Tibial artery (tissue), 4 donors: ENCODE data around the gene CADM2.

Experiments
- DNase-seq, 2 donors: peaks; one replicate each; pipeline ENCODE4 v3.0.0-alpha.2; 2019
- H3K27ac ChIP-seq, 2 donors: fragments of 200-600 bp; sonication (generic) in 1 of 2; 1 replicate in 1 of 2; 2 replicates in 1 of 2; pipeline ENCODE4 v1.5.1; 2018 to 2019; ENCODE audit warnings: mild to moderate bottlenecking in 1 of 2
- H3K27me3 ChIP-seq, 2 donors: fragments of 200-600 bp; sonication (generic) in 1 of 2; one replicate each; pipeline versions ENCODE4 v1.5.1 to v1.6.0; 2016 to 2019
- H3K36me3 ChIP-seq, 3 donors: fragments of 200-600 bp; sonication (generic) in 2 of 3; one replicate each; pipeline ENCODE4 v1.5.1; 2016 to 2019; ENCODE audit warnings: mild to moderate bottlenecking in 2 of 3
- H3K4me1 ChIP-seq, 4 donors: fragments of 200-600 bp; sonication (generic) in 2 of 4; 1 replicate in 3 of 4; 2 replicates in 1 of 4; pipeline ENCODE4 v1.5.1; 2016 to 2019
- H3K4me3 ChIP-seq, 2 donors: fragments of 200-600 bp; sonication (generic) in 1 of 2; 1 replicate in 1 of 2; 2 replicates in 1 of 2; pipeline ENCODE4 v1.5.1; 2018 to 2019; ENCODE audit warnings: mild to moderate bottlenecking in 2 of 2
- H3K9me3 ChIP-seq, 3 donors: fragments of 200-600 bp; sonication (generic) in 1 of 3; one replicate each; pipeline ENCODE4 v1.5.1; 2016 to 2019
- intact Hi-C: fragments of 100-400 bp; cut with DNase I; formaldehyde crosslinking; loops from one replicate; pipeline ENCODE4 v1.15.0; 2023; ENCODE audit warnings: low total_unique reads
- TF ChIP-seq, protein P1 (sequence below), 2 experiments: fragments of 200-600 bp in 1 of 2; fragments of 450-650 bp in 1 of 2; IDR thresholded peaks; one replicate each; pipeline ENCODE4 v1.5.1; 2017 to 2019; ENCODE audit warnings: antibody characterized with exemption in 2 of 2, mild to moderate bottlenecking in 1 of 2, moderate library complexity in 1 of 2

CADM2 gene

DNA sequence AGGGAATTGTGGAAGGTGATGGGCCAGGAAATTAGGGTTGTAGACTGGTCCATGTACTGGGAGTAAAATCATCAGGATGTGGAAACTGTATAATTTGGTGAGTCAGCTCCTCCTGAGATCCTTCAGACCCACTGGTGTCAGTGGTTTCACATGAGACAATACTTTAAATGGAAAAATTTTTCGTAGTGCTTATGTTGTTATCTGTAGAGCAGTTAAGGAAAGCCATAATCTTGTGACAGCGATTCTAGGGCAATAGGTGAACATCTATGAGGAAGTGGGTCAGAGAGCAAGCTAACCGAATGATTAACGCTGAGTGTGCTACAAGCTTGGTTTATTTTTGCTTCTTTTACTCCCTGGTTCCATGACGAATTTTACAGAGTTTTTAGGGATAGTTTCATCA lies 200.6 kb downstream of the CADM2 start:
- TF ChIP-seq, protein P1, sequence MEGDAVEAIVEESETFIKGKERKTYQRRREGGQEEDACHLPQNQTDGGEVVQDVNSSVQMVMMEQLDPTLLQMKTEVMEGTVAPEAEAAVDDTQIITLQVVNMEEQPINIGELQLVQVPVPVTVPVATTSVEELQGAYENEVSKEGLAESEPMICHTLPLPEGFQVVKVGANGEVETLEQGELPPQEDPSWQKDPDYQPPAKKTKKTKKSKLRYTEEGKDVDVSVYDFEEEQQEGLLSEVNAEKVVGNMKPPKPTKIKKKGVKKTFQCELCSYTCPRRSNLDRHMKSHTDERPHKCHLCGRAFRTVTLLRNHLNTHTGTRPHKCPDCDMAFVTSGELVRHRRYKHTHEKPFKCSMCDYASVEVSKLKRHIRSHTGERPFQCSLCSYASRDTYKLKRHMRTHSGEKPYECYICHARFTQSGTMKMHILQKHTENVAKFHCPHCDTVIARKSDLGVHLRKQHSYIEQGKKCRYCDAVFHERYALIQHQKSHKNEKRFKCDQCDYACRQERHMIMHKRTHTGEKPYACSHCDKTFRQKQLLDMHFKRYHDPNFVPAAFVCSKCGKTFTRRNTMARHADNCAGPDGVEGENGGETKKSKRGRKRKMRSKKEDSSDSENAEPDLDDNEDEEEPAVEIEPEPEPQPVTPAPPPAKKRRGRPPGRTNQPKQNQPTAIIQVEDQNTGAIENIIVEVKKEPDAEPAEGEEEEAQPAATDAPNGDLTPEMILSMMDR (IDR thresholded peaks at IDR 0.05): no peak
- intact Hi-C loops: no loop called here
- Histone ChIP-seq H3K36me3 (no peaks in the 10 kb centered on the region), H3K4me3 (no peak overlapping the region), H3K27me3 (no peaks in the 10 kb centered on the region), H3K27ac (no peak overlapping the region), H3K4me1 (no peaks in the 10 kb centered on the region), H3K9me3 (no peaks in the 10 kb centered on the region)
- DNase-seq: no peak

DNA sequence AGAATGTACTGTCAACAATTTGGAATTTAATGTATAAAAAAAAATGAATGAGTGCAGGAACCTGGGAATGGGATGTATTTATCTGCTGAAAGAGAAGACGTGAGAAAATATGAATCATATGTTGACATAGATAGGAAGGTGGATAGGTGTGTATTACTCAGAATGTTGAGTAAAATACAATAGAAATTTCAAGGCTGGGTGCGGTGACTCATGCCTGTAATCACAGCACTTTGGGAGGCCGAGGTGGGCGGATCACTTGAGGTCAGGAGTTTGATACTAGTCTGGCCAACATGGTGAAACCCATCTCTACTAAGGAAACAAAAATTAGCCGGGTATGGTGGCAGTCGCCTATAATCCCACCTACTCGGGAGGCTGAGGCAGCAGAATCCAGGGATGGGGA lies 202.8 kb downstream of the CADM2 start:
- no peaks in the 10 kb centered on the region for H3K36me3 ChIP-seq
- no peak overlapping the region for H3K4me3 ChIP-seq
- no peaks in the 10 kb centered on the region for H3K27me3 ChIP-seq
- no peak for DNase-seq
- H3K27ac ChIP-seq: no peak overlapping the region
- no peaks in the 10 kb centered on the region for H3K4me1 ChIP-seq
- intact Hi-C loops: no loop called here
- H3K9me3 ChIP-seq: no peaks in the 10 kb centered on the region
- TF ChIP-seq, protein P1 (IDR thresholded peaks at IDR 0.05): no peak

DNA sequence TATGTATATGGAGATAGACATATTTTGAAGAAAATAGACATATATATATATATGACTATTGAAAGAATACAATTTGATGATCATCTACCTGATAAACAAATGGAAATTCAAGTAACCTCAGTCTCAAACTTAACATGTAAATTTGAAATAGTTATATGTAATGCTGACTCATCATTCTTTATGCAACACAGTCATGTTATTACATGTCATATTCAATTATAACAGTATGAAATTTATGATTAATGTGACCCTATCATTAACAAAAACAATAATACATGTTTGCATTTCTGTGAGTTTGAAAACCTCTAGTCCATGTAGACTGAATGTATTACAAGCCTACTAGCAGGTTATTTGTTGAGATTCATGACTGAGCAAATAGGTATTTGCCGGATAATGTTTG lies 204.1 kb downstream of the CADM2 start:
- Histone ChIP-seq H3K4me1 (no peaks in the 10 kb centered on the region), H3K4me3 (no peak overlapping the region), H3K36me3 (no peaks in the 10 kb centered on the region), H3K27me3 (no peaks in the 10 kb centered on the region), H3K9me3 (no peaks in the 10 kb centered on the region), H3K27ac (no peak overlapping the region)
- intact Hi-C loops: no loop called here
- no peak for DNase-seq
- TF ChIP-seq, protein P1 (IDR thresholded peaks at IDR 0.05): no peak

DNA sequence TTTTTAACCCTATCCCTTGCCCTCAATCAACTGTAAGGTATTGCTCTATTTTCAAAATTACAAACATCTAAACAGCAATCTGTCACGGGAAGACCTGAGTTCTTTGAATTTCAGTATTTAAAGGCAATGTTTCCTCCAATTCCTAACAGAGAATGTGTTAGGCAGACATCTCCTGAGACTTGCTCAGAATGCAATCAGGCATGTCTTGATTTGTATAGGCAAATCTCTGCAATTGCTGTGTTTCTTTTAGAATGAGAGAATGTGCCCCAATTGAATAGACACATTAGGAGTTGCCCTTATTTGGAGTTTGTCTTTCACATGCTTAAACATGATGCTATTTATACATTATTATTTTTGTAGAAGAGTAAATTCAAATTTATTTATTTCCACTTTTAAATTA lies 205.6 kb downstream of the CADM2 start:
- Histone ChIP-seq H3K9me3 (no peaks in the 10 kb centered on the region), H3K27ac (no peak overlapping the region), H3K27me3 (no peaks in the 10 kb centered on the region), H3K36me3 (no peaks in the 10 kb centered on the region), H3K4me3 (no peak overlapping the region), H3K4me1 (no peaks in the 10 kb centered on the region)
- intact Hi-C loops: no loop called here
- no peak for DNase-seq
- TF ChIP-seq, protein P1 (IDR thresholded peaks at IDR 0.05): no peak

DNA sequence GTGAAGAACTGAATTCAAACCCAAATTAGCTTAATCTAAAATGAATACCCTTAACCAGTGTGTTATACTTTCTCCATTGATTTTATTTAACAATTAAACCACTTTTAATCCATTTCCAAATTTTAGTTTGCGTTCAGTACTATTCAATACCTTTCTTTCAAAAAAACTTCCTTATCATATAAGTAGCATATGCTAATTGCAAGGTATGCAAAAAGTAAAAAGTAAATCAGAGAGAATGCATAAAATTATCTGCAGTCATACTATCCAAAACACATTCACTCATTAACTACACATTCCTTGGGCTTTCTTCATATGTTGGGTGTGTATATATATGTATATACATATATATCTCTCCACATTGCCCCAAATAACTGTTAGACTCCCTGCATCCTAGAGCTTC lies 208.8 kb downstream of the CADM2 start:
- no peaks in the 10 kb centered on the region for H3K27me3 ChIP-seq
- TF ChIP-seq, protein P1 (IDR thresholded peaks at IDR 0.05): no peak
- H3K4me3 ChIP-seq: no peak overlapping the region
- no peak overlapping the region for H3K27ac ChIP-seq
- no peak for DNase-seq
- H3K4me1 ChIP-seq: no peaks in the 10 kb centered on the region
- no peaks in the 10 kb centered on the region for H3K9me3 ChIP-seq
- H3K36me3 ChIP-seq: no peaks in the 10 kb centered on the region
- intact Hi-C loops: no loop called here

DNA sequence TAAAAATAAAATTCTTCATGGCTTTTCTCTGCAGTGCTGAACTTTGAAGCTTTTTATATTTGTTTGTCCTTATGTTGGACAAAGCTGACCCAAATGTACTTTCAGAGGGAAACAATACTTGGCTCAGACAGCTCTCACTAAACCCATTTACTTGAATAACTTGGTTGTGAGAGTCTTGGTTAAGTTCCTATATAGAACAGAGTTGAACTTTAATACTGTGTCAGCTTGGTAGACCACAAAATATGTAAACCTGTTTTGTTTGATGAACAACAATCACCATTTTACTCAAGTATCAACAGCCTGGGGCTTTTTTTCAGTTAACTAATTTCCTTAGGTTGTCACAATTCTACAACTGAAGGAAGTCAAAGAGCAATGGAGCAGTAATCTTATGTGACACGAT lies 211.9 kb downstream of the CADM2 start:
- intact Hi-C loops: no loop called here
- no peak for DNase-seq
- Histone ChIP-seq H3K4me1 (no peaks in the 10 kb centered on the region), H3K36me3 (no peaks in the 10 kb centered on the region), H3K27me3 (no peaks in the 10 kb centered on the region), H3K4me3 (no peak overlapping the region), H3K9me3 (no peaks in the 10 kb centered on the region), H3K27ac (no peak overlapping the region)
- TF ChIP-seq, protein P1 (IDR thresholded peaks at IDR 0.05): no peak
